Sigmoid colon (tissue), 7 donors: ENCODE measurements around the gene KY. TPM values are rescaled to one million over a fixed set of nuclear protein-coding genes. Genes with fewer than 3 reads are reported as not detected.

Experiments
- DNase-seq: peaks from one replicate; pipeline ENCODE4 v3.0.0-alpha.2; 2019
- H3K27ac ChIP-seq, 4 donors: fragments of 200-600 bp; sonication (generic); one replicate each; pipeline ENCODE4 v1.5.1; 2016 to 2019; ENCODE audit warnings: mild to moderate bottlenecking in 1 of 4
- H3K27me3 ChIP-seq, 3 donors: fragments of 200-600 bp; sonication (generic); one replicate each; pipeline ENCODE4 v1.5.1; 2019; ENCODE audit warnings: mild to moderate bottlenecking in 1 of 3
- H3K36me3 ChIP-seq, 4 donors: fragments of 200-600 bp; sonication (generic); one replicate each; pipeline ENCODE4 v1.5.1; 2016 to 2019
- H3K4me1 ChIP-seq, 4 donors: fragments of 200-600 bp; sonication (generic); one replicate each; pipeline ENCODE4 v1.5.1; 2017 to 2019
- H3K4me3 ChIP-seq, 4 donors: fragments of 200-600 bp; sonication (generic); one replicate each; pipeline ENCODE4 v1.5.1; 2017 to 2019; ENCODE audit warnings: mild to moderate bottlenecking in 2 of 4, moderate library complexity in 1 of 4
- H3K9me3 ChIP-seq, 4 donors: fragments of 200-600 bp in 3 of 4; sonication (generic) in 3 of 4; one replicate each; pipeline versions ENCODE4 v1.5.1 to v1.6.1; 2013 to 2019
- EP300 ChIP-seq, 4 donors: sonication (generic); formaldehyde crosslinking; IDR thresholded peaks; one replicate each; pipeline ENCODE4 v1.6.1; 2017; ENCODE audit warnings: antibody characterized with exemption in 4 of 4
- POLR2A ChIP-seq, 2 donors: fragments of 450-650 bp; IDR thresholded peaks; one replicate each; pipeline ENCODE4 v1.6.1; 2016; ENCODE audit warnings: antibody characterized with exemption in 2 of 2, mild to moderate bottlenecking in 2 of 2, moderate library complexity in 2 of 2
- POLR2AphosphoS5 ChIP-seq, 4 donors: sonication (generic); formaldehyde crosslinking; IDR thresholded peaks; one replicate each; pipeline ENCODE4 v1.6.1; 2017; ENCODE audit warnings: antibody characterized with exemption in 4 of 4
- WGBS, 2 donors: extraction: QIAGEN DNeasy Blood & Tissue Kit; methylation state at CpG; one replicate each; pipeline ENCODE4 v1.1.7; 2013; 5-methylcytosine and 5-hydroxymethylcytosine counted together
- intact Hi-C: fragments of 100-400 bp; cut with DNase I; formaldehyde crosslinking; loops from one replicate; pipeline ENCODE4 v1.15.1; 2023
- polyA plus RNA-seq, 3 donors: library from polyadenylated mRNA; stranded (reverse); fragments of 200-250 nt; gene quantifications; one replicate each; pipeline ENCODE4 v1.2.3, GENCODE V29; 2013
- total RNA-seq, 4 donors: library from RNA; depleted of rRNA; stranded (reverse); fragments of >200 nt; gene quantifications; one replicate each; pipeline ENCODE4 v1.1.0, GENCODE V29; 2016
- TF ChIP-seq, protein P1 (sequence below), 4 experiments: fragments of 450-650 bp in 3 of 4; fragments of 200-600 bp in 1 of 4; IDR thresholded peaks; one replicate each; pipeline ENCODE4 v1.5.1; 2016 to 2019; ENCODE audit warnings: antibody characterized with exemption in 4 of 4, mild to moderate bottlenecking in 3 of 4, moderate library complexity in 2 of 4
- donor health status: healthy with polysubstance abuse.
- donor health status: Bipolar disorder and iron deficiency.
- donor health status: healthy.

The KY gene
- total and polyA plus RNA-seq, 7 donors: 0.13 to 3.9 (median 3.0) TPM; not detected in 2

DNA sequence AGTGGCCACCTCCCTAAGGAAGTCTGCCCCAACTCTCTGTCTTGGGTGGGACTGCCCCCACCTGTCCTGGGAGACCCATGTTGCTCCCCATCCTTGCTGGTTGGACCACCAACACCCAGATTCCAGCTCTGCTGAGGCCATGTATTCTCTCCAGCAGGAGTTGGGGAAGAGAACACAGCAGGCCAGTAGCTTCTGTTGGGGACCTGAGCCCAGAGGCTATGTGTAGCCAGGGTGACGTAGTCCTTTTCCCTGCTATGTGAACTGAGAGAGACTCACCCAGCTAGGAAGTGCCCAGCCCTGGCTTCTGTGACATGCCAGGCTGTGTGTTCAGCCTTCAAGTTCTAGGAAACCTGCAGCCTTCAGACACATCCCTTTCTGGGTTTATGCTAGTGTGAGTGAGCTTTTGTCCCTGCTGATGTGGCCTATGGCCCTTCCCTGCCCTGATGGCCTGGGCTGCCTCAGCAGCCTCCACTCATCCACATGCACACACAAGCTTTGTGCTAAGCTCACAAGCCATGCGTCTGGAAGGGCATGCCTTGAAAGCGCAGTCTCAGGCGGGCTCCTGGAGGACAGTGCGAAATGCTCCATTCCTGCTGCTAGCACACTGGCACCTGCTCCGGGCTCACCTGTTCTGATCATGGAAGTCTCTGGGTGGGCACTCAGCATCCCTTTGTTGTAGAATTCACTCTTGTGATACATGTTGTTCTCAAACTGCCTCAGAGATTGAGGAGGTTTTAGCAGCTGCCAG is 42.6 kb downstream of the KY start:
- no peak overlapping the region for H3K4me3 ChIP-seq
- intact Hi-C loops: no loop called here
- no peak overlapping the region for H3K27ac ChIP-seq
- H3K4me1 ChIP-seq: no peaks in the 10 kb centered on the region
- TF ChIP-seq, protein P1, sequence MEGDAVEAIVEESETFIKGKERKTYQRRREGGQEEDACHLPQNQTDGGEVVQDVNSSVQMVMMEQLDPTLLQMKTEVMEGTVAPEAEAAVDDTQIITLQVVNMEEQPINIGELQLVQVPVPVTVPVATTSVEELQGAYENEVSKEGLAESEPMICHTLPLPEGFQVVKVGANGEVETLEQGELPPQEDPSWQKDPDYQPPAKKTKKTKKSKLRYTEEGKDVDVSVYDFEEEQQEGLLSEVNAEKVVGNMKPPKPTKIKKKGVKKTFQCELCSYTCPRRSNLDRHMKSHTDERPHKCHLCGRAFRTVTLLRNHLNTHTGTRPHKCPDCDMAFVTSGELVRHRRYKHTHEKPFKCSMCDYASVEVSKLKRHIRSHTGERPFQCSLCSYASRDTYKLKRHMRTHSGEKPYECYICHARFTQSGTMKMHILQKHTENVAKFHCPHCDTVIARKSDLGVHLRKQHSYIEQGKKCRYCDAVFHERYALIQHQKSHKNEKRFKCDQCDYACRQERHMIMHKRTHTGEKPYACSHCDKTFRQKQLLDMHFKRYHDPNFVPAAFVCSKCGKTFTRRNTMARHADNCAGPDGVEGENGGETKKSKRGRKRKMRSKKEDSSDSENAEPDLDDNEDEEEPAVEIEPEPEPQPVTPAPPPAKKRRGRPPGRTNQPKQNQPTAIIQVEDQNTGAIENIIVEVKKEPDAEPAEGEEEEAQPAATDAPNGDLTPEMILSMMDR (IDR thresholded peaks at IDR 0.05): no peak
- TF ChIP-seq EP300 (IDR thresholded peaks at IDR 0.05): no peak
- TF ChIP-seq POLR2AphosphoS5 (IDR thresholded peaks at IDR 0.05): no peak
- WGBS, 2 donors: 93 to 95% methylated on average over 6 of the region's 6 CpGs
- H3K27me3 ChIP-seq: no peaks in the 10 kb centered on the region
- H3K36me3 ChIP-seq: peaks cover 0 to 9% (median 0%) of the 10 kb centered on the region in 4 donors
- no peaks in the 10 kb centered on the region for H3K9me3 ChIP-seq
- DNase-seq: no peak

DNA sequence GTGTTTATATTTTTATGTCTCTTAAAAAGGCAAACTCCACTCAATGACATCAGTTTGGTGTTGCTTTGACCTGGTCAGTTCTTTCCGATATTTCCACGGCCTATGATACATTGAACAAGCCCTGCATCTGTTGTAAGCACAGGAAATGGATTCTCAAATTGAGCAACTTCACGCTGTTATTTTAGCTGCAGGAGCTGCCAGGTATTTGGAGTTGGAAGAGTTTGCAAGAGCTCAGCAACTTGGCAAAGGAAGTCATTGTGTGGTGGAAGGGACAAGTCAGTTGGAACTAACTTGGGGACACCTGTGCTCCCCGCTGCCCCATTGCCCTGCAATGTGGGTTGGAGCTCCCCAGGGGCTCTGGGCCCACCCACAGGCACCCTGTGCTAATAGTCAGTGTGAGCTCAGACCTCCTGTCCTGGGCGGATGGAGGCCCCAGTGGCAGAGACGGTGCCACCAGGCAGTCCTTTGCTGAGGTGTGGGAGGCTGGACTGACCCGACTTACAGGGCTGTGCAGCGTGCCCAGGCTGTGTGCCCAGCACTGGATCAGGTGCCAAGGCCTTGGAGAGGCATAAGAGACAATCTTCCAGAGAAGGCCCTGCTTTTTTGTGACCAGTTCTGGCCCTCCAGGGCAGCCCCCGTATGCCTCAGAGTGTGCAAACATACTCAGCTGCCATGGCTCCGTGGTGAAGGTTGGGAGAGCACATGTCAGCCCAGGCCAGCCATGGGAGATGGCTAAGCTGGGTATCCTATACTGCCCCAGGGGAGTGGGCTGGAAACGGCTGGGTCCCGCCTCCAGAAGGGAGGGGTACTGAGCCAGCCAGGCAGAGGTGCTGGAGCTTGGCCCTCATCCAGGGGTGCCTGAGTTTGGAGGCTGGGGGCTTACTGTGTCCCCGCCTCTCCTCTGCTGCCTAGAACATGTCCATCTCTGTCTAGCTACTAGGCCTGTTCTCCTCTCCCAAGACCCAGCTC is 43.5 kb downstream of the KY start:
- H3K4me3 ChIP-seq: no peak overlapping the region
- 73 to 76% methylated on average over 13 of the region's 13 CpGs for WGBS, 2 donors
- intact Hi-C loops: no loop called here
- TF ChIP-seq POLR2AphosphoS5 (IDR thresholded peaks at IDR 0.05): no peak
- TF ChIP-seq, protein P1 (IDR thresholded peaks at IDR 0.05): no peak
- TF ChIP-seq EP300 (IDR thresholded peaks at IDR 0.05): no peak
- TF ChIP-seq POLR2A (IDR thresholded peaks at IDR 0.05): no peak
- DNase-seq: no peak
- no peaks in the 10 kb centered on the region for H3K4me1 ChIP-seq
- no peaks in the 10 kb centered on the region for H3K27me3 ChIP-seq
- peaks cover 0 to 10% (median 0%) of the 10 kb centered on the region in 4 donors for H3K36me3 ChIP-seq
- no peak overlapping the region for H3K27ac ChIP-seq
- H3K9me3 ChIP-seq: no peaks in the 10 kb centered on the region

DNA sequence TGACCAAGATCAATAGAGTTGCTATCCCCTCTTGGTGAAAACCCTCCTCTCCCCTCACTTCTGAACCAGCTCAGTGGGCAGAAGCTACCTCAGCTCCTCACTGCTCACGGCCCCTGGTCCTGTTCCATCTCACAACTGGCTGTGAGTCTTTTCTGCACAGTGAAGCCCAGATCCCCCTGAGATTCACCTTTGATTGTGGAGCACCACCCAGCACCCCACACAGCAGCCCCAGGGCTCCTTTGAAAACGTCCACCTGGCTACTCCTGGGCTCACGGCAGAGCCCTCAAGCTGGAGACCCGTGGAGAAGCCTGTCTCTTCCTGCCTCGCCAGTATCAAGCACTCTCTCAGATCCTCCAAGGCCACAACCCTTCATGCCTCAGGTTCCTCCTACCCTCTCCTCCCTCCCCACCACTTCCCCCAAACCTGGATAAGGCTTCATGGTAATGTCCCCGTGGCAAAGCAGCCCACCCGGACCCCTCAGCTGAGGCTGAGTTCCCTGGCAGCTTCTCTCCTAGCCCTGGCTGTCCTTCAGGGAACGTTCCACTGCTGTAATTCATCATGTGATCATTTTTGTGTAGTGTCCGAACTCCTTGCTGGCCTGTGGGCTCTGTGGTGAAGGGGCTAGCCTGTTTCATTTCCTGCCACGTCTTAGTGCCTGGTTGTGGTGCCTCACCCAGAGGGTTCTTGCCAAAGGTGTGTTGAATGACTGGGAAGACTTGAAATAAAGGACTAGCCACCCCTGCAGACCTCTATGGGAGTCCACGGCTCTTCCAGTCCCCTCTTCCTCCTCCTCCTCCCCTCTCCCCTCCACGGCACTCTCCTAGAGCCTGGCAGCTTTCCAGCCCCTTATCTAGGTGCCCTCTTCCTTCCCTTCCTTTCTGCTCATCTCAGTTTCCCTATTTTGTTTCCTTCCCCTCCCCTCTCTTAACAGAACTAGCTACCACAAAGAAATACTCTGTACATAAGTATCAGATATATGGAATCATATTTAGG is 44.5 kb downstream of the KY start:
- no peak overlapping the region for H3K4me3 ChIP-seq
- no peaks in the 10 kb centered on the region for H3K27me3 ChIP-seq
- no peak for DNase-seq
- intact Hi-C loops: no loop called here
- TF ChIP-seq EP300 (IDR thresholded peaks at IDR 0.05): no peak
- TF ChIP-seq POLR2AphosphoS5 (IDR thresholded peaks at IDR 0.05): no peak
- no peak for TF ChIP-seq POLR2A (IDR thresholded peaks at IDR 0.05)
- TF ChIP-seq, protein P1 (IDR thresholded peaks at IDR 0.05): no peak
- peaks cover 0 to 2% (median 0%) of the 10 kb centered on the region in 4 donors for H3K4me1 ChIP-seq
- H3K9me3 ChIP-seq: no peaks in the 10 kb centered on the region
- 40 to 44% methylated on average over 12 of the region's 12 CpGs for WGBS, 2 donors
- no peak overlapping the region for H3K27ac ChIP-seq
- peaks cover 0 to 10% (median 0%) of the 10 kb centered on the region in 4 donors for H3K36me3 ChIP-seq

- intact Hi-C loops: no loop called here
- TF ChIP-seq POLR2A (IDR thresholded peaks at IDR 0.05) (no peak), POLR2AphosphoS5 (IDR thresholded peaks at IDR 0.05) (no peak)
- Histone ChIP-seq H3K9me3 (no peaks in the 10 kb centered on the region), H3K36me3 (peaks cover 0 to 10% (median 0%) of the 10 kb centered on the region in 4 donors), H3K27ac (no peak overlapping the region), H3K4me1 (peaks cover 0 to 9% (median 7%) of the 10 kb centered on the region in 4 donors), H3K4me3 (no peak overlapping the region), H3K27me3 (no peaks in the 10 kb centered on the region)
- WGBS, 2 donors: 72 to 73% methylated on average over 6 of the region's 6 CpGs
- DNase-seq: no peak
Measured at GRCh38 chr3:134605556-134605955, 45.3 kb downstream of the KY start.
